ENCODE results near the gene DUSP15. TPM values are rescaled to one million over a fixed set of nuclear protein-coding genes. Genes with fewer than 3 reads are reported as not detected.
"Not testable (repeated sequence)": the region's sequence is repeated elsewhere in the genome, so short reads cannot be mapped to it uniquely, and the experiment has no call there.

Gene DUSP15
- total and polyA plus RNA-seq, 12 donors: 0.90 to 7.2 (median 5.0) TPM

GRCh38 chr20:31815408-31816188, 54.7 kb downstream of the DUSP15 start:
- H3K4me1 ChIP-seq: peaks cover 13 to 55% (median 30%) of the 10 kb centered on the region in 9 donors
- DNase-seq: no peak
- H3K36me3 ChIP-seq: no peaks in the 10 kb centered on the region
- intact Hi-C loops (cut with DNase I): no loop called here
- peak in 4 of 8 donors; percentile 13 to 67 (median 29) for ATAC-seq
- H3K9me3 ChIP-seq: no peaks in the 10 kb centered on the region
- peak overlapping the region in 7 of 10 donors; percentile 13 to 68 (median 43) for H3K27ac ChIP-seq
- 29 to 36% methylated on average over 9 of the region's 9 CpGs for WGBS, 2 donors
- no peak overlapping the region for H3K4me3 ChIP-seq
- H3K27me3 ChIP-seq: no peaks in the 10 kb centered on the region
- no peak for TF ChIP-seq CTCF (IDR thresholded peaks at IDR 0.05)

- ATAC-seq; DNase-seq; intact Hi-C loops (cut with DNase I); H3K4me3 ChIP-seq; H3K36me3 ChIP-seq; H3K9me3 ChIP-seq; H3K27me3 ChIP-seq: not testable (repeated sequence)
- H3K27ac ChIP-seq: peak overlapping the region in 1 of 10 donors; percentile 1
- WGBS, 2 donors: 90 to 94% methylated on average over 7 of the region's 7 CpGs
- H3K4me1 ChIP-seq: peaks cover 13 to 49% (median 35%) of the 10 kb centered on the region in 9 donors
Measured at GRCh38 chr20:31814142-31814541, 56.2 kb downstream of the DUSP15 start.

GRCh38 chr20:31813611-31814010, 56.7 kb downstream of the DUSP15 start:
- ATAC-seq (no peak), DNase-seq (no peak)
- H3K36me3 ChIP-seq: no peaks in the 10 kb centered on the region
- TF ChIP-seq CTCF (IDR thresholded peaks at IDR 0.05): no peak
- peak overlapping the region in 1 of 10 donors; percentile 1 for H3K27ac ChIP-seq
- no peaks in the 10 kb centered on the region for H3K27me3 ChIP-seq
- peaks cover 13 to 46% (median 34%) of the 10 kb centered on the region in 9 donors for H3K4me1 ChIP-seq
- no peak overlapping the region for H3K4me3 ChIP-seq
- no peaks in the 10 kb centered on the region for H3K9me3 ChIP-seq
- intact Hi-C loops (cut with DNase I): no loop called here

- no peaks in the 10 kb centered on the region for H3K9me3 ChIP-seq
- no peak for DNase-seq
- TF ChIP-seq CTCF (IDR thresholded peaks at IDR 0.05): no peak
- H3K36me3 ChIP-seq: no peaks in the 10 kb centered on the region
- no peaks in the 10 kb centered on the region for H3K27me3 ChIP-seq
- intact Hi-C loops (cut with DNase I): no loop called here
- H3K4me1 ChIP-seq: peaks cover 13 to 46% (median 34%) of the 10 kb centered on the region in 9 donors
- peak overlapping the region; percentile 42 to 88 (median 72) for H3K27ac ChIP-seq
- ATAC-seq: peak; percentile 31 to 78 (median 62)
- 20 to 32% methylated on average over 15 of the region's 15 CpGs for WGBS, 2 donors
- H3K4me3 ChIP-seq: no peak overlapping the region
Measured at GRCh38 chr20:31811796-31812728, 58.3 kb downstream of the DUSP15 start.
